H1 (cell line): ENCODE measurements around the gene PJVK. TPM values are rescaled to one million over a fixed set of nuclear protein-coding genes. Genes with fewer than 3 reads are reported as not detected.

Experiments used
- CTCF ChIA-PET: fragments of 300-600 bp; sonication (Branson Sonifier 250); formaldehyde crosslinking; loops from one replicate; lab custom pipeline; 2021; ENCODE audit not compliant: partially characterized antibody; lab: Charles Lee
- POLR2A ChIA-PET: fragments of 300-600 bp; sonication (Branson Sonifier 250); formaldehyde crosslinking; loops from one replicate; lab custom pipeline; 2021; ENCODE audit warnings: inconsistent platforms; ENCODE audit not compliant: partially characterized antibody; lab: Charles Lee
- DNase-seq, 2 experiments: peaks; one replicate each; pipeline versions ENCODE4 v3.0.0 to v3.0.0-alpha.2; 2010 to 2022; ENCODE audit warnings: low spot score in 2 of 2, low read depth in 1 of 2, mixed read lengths in 1 of 2
- FAIRE-seq: peaks from 2 replicates; lab custom pipeline; 2011; peaks lifted over from hg19 to GRCh38; lab: Jason Lieb, UNC
- H2AFZ ChIP-seq: 2 replicates; pipeline ENCODE4 v1.8.1; 2012; ENCODE audit warnings: low read length, inconsistent platforms
- H2AK5ac ChIP-seq: 2 replicates; pipeline ENCODE4 v1.6.1; 2013; ENCODE audit warnings: low read depth, low read length
- H2BK120ac ChIP-seq: replicated peaks from 2 replicates; pipeline ENCODE3; 2013; ENCODE audit warnings: low read depth, low read length, inconsistent platforms
- H2BK12ac ChIP-seq: 2 replicates; pipeline ENCODE4 v1.6.1; 2013; ENCODE audit warnings: low read depth, low read length
- H2BK15ac ChIP-seq: 2 replicates; pipeline ENCODE4 v1.6.1; 2013; ENCODE audit warnings: low read length
- H2BK20ac ChIP-seq: 2 replicates; pipeline ENCODE4 v1.6.1; 2013; ENCODE audit warnings: low read length
- H2BK5ac ChIP-seq: 2 replicates; pipeline ENCODE4 v1.6.1; 2013; ENCODE audit warnings: low read depth, low read length
- H3K14ac ChIP-seq: 2 replicates; pipeline ENCODE4 v1.6.1; 2013; ENCODE audit warnings: inconsistent platforms; ENCODE audit not compliant: insufficient read length
- H3K18ac ChIP-seq: 2 replicates; pipeline ENCODE4 v1.6.1; 2013; ENCODE audit warnings: low read length; ENCODE audit errors: extremely low read depth
- H3K23ac ChIP-seq: 2 replicates; pipeline ENCODE4 v1.6.1; 2013; ENCODE audit warnings: inconsistent platforms; ENCODE audit not compliant: insufficient read length
- H3K23me2 ChIP-seq: 2 replicates; pipeline ENCODE4 v1.6.1; 2013; ENCODE audit warnings: low read depth, low read length
- H3K27ac ChIP-seq: 2 replicates; pipeline ENCODE4 v1.6.1; 2011; ENCODE audit warnings: low read depth, low read length, inconsistent platforms
- H3K27me3 ChIP-seq, 4 experiments: replicated peaks in 1 of 4; 1 replicate in 1 of 4; 2 replicates in 3 of 4; pipeline versions ENCODE4 v1.6.1 to v1.8.1; 2011 to 2013; ENCODE audit warnings: low read length in 3 of 4, mild to moderate bottlenecking in 3 of 4, inconsistent platforms in 2 of 4, mixed read lengths in 2 of 4, moderate library complexity in 1 of 4; ENCODE audit not compliant: control insufficient read depth in 3 of 4, insufficient read depth in 3 of 4; ENCODE audit errors: extremely low read depth in 1 of 4
- H3K36me3 ChIP-seq, 4 experiments: 2 replicates each; pipeline versions ENCODE4 v1.6.1 to v1.8.1; 2011 to 2013; ENCODE audit warnings: mild to moderate bottlenecking in 4 of 4, low read length in 3 of 4, moderate library complexity in 2 of 4, control low read depth in 1 of 4, inconsistent platforms in 1 of 4; ENCODE audit not compliant: insufficient read depth in 4 of 4, control insufficient read depth in 2 of 4
- H3K4ac ChIP-seq: replicated peaks from 2 replicates; pipeline ENCODE3; 2013; ENCODE audit warnings: low read length, low read depth, mixed read lengths, inconsistent platforms; ENCODE audit not compliant: insufficient read length
- H3K4me1 ChIP-seq, 4 experiments: replicated peaks in 1 of 4; 1 replicate in 1 of 4; 2 replicates in 3 of 4; pipeline versions ENCODE4 v1.6.1 to v1.8.1; 2011 to 2013; ENCODE audit warnings: low read length in 3 of 4, inconsistent platforms in 2 of 4, mixed read lengths in 1 of 4; ENCODE audit not compliant: insufficient read depth in 4 of 4, control insufficient read depth in 3 of 4
- H3K4me2 ChIP-seq, 2 experiments: 2 replicates each; pipeline versions ENCODE4 v1.6.1 to v1.8.1; 2011 to 2013; ENCODE audit warnings: low read depth in 2 of 2, low read length in 2 of 2, control low read depth in 1 of 2, inconsistent platforms in 1 of 2, mild to moderate bottlenecking in 1 of 2; ENCODE audit not compliant: insufficient read depth in 1 of 2
- H3K4me3 ChIP-seq, 4 experiments: fragments of 200-600, 300-600 bp in 1 of 4; sonication (generic), shearing (Covaris generic), sonication (Bioruptor Twin) in 1 of 4; 2 replicates each; pipeline versions ENCODE4 v1.5.1 to v1.8.1; 2011 to 2016; ENCODE audit warnings: low read length in 4 of 4, low read depth in 3 of 4, control low read depth in 2 of 4, inconsistent platforms in 2 of 4, mild to moderate bottlenecking in 2 of 4, mixed read lengths in 1 of 4, moderate library complexity in 1 of 4; ENCODE audit not compliant: insufficient read depth in 2 of 4; ENCODE audit errors: extremely low read depth in 1 of 4
- H3K56ac ChIP-seq: replicated peaks from 2 replicates; pipeline ENCODE3; 2013; ENCODE audit warnings: low read depth, mild to moderate bottlenecking, mixed read lengths, low read length, inconsistent platforms; ENCODE audit not compliant: insufficient read length
- H3K79me1 ChIP-seq: 2 replicates; pipeline ENCODE4 v1.6.1; 2013; ENCODE audit warnings: low read depth, low read length, control low read depth
- H3K79me2 ChIP-seq, 2 experiments: 2 replicates each; pipeline versions ENCODE4 v1.6.1 to v1.8.1; 2012 to 2013; ENCODE audit warnings: low read length in 2 of 2, mild to moderate bottlenecking in 2 of 2, inconsistent platforms in 1 of 2; ENCODE audit not compliant: insufficient read depth in 2 of 2, control insufficient read depth in 1 of 2
- H3K9ac ChIP-seq, 4 experiments: replicated peaks in 1 of 4; 1 replicate in 1 of 4; 2 replicates in 3 of 4; pipeline versions ENCODE4 v1.6.1 to v1.8.1; 2011 to 2013; ENCODE audit warnings: low read depth in 3 of 4, low read length in 3 of 4, control low read depth in 2 of 4, mild to moderate bottlenecking in 2 of 4, moderate library complexity in 2 of 4, inconsistent platforms in 1 of 4; ENCODE audit errors: extremely low read depth in 1 of 4
- H3K9me3 ChIP-seq, 2 experiments: 2 replicates each; pipeline versions ENCODE4 v1.6.1 to v1.8.1; 2012 to 2013; ENCODE audit warnings: mild to moderate bottlenecking in 2 of 2, moderate library complexity in 2 of 2, control low read depth in 1 of 2, inconsistent platforms in 1 of 2, low read depth in 1 of 2, low read length in 1 of 2, mixed read lengths in 1 of 2; ENCODE audit not compliant: insufficient read depth in 2 of 2
- H4K20me1 ChIP-seq, 2 experiments: replicated peaks in 1 of 2; 2 replicates each; pipeline versions ENCODE3 to v1.8.1; 2011 to 2013; ENCODE audit warnings: inconsistent platforms in 2 of 2, low read length in 2 of 2, mild to moderate bottlenecking in 1 of 2; ENCODE audit not compliant: insufficient read depth in 2 of 2, control insufficient read depth in 1 of 2
- H4K5ac ChIP-seq: 2 replicates; pipeline ENCODE4 v1.6.1; 2013; ENCODE audit warnings: low read length, low read depth, mixed read lengths, inconsistent platforms; ENCODE audit not compliant: insufficient read length
- H4K8ac ChIP-seq: 2 replicates; pipeline ENCODE4 v1.8.0; 2013; ENCODE audit warnings: mild to moderate bottlenecking, moderate library complexity, low read length, inconsistent platforms; ENCODE audit not compliant: insufficient read depth; ENCODE audit errors: extremely low read depth
- H4K91ac ChIP-seq: replicated peaks from 2 replicates; pipeline ENCODE3; 2013; ENCODE audit warnings: low read length, mixed read lengths, inconsistent platforms; ENCODE audit not compliant: insufficient read length
- BCL11A ChIP-seq, 2 experiments: IDR thresholded peaks; one replicate each; pipeline ENCODE4 v1.6.1; 2011; ENCODE audit warnings: low read depth in 2 of 2, low read length in 2 of 2, mild to moderate bottlenecking in 2 of 2
- CHD2 ChIP-seq: IDR thresholded peaks from 2 replicates; pipeline ENCODE4 v1.6.1; 2012; ENCODE audit warnings: low read length, improper control_type of control experiment
- NANOG ChIP-seq: IDR thresholded peaks from 2 replicates; pipeline ENCODE4 v1.6.1; 2011; ENCODE audit warnings: low read length, low read depth, mild to moderate bottlenecking, inconsistent platforms; ENCODE audit not compliant: insufficient read depth, poor library complexity, severe bottlenecking
- RNF2 ChIP-seq: fragments of 200-900, 300-1000 bp; sonication (generic); IDR thresholded peaks from 2 replicates; pipeline ENCODE4 v1.7.1; 2016; ENCODE audit warnings: borderline replicate concordance, low read depth, mild to moderate bottlenecking, antibody characterized with exemption, low read length; ENCODE audit not compliant: poor library complexity, severe bottlenecking; ENCODE audit errors: missing control alignments
- RXRA ChIP-seq: IDR thresholded peaks from 2 replicates; pipeline ENCODE4 v1.6.1; 2011; ENCODE audit warnings: low read depth, mild to moderate bottlenecking, low read length, moderate library complexity; ENCODE audit not compliant: insufficient read depth
- SAP30 ChIP-seq: fragments of 300-600 bp; sonication (generic); IDR thresholded peaks from 2 replicates; pipeline ENCODE4 v1.7.1; 2012; ENCODE audit warnings: low read length, moderate library complexity, mild to moderate bottlenecking, inconsistent platforms; ENCODE audit not compliant: insufficient read depth, insufficient replicate concordance
- SIRT6 ChIP-seq: IDR thresholded peaks from one replicate; pipeline ENCODE4 v1.7.1; 2012; ENCODE audit warnings: low read length, inconsistent platforms
- TAF1 ChIP-seq: IDR thresholded peaks from 2 replicates; pipeline ENCODE4 v1.6.1; 2011; ENCODE audit warnings: mild to moderate bottlenecking, low read depth, low read length
- TAF7 ChIP-seq: optimal IDR thresholded peaks from 2 replicates; pipeline ENCODE3; 2011; ENCODE audit warnings: low read depth, mild to moderate bottlenecking, inconsistent platforms, low read length, moderate library complexity, borderline replicate concordance
- WGBS, 2 experiments: shearing (Covaris generic) in 1 of 2; methylation state at CpG; one replicate each; pipeline versions ENCODE4 v1.1.6 to v1.1.7; 2013 to 2015; ENCODE audit warnings: low lambda C conversion rate in 2 of 2, mixed read lengths in 2 of 2, inconsistent platforms in 1 of 2, low coverage in 1 of 2, missing lambda C conversion rate in 1 of 2; ENCODE audit not compliant: insufficient replicate concordance in 2 of 2, insufficient coverage in 1 of 2, insufficient read length in 1 of 2; ENCODE audit errors: extremely low coverage in 1 of 2, missing lambda C conversion rate in 1 of 2; 5-methylcytosine and 5-hydroxymethylcytosine counted together
- polyA plus RNA-seq, 7 experiments: library from polyadenylated mRNA; depleted of rRNA in 3 of 7; stranded (reverse) in 5 of 7; unstranded in 2 of 7; fragments of >200 nt in 5 of 7; fragments of 200-250 nt in 2 of 7; gene quantifications; 1 replicate in 5 of 7; 2 replicates in 1 of 7; 4 replicates in 1 of 7; pipeline versions ENCODE4 v1.2.1 to v1.2.3, GENCODE V29; 2011 to 2013; ENCODE audit warnings: missing spikeins in 2 of 7, mixed read lengths in 2 of 7
- total RNA-seq: library from RNA; stranded (reverse); fragmentation: NEBNext Ultra II Directional; extraction: Animal tissue kit (Norgen Biotek cat#: 25700); gene quantifications from 2 replicates; pipeline ENCODE4 v1.2.1, GENCODE V29; 2021

Gene PJVK
- total and polyA plus RNA-seq, 2 of the 8 experiments (the other 6 are each of a cell fraction or from before 2014, with no cell fraction given) = 2.4 to 2.8 TPM

- DNase-seq = no peak
- 97% methylated on average over 2 of the region's 2 CpGs; no CpG with 5 or more reads in 1 of the 2 experiments for WGBS, 2 experiments
- Histone ChIP-seq H3K4me3 (no peak overlapping the region), H2BK120ac (no peak overlapping the region), H4K8ac (no peak overlapping the region), H3K9ac (no peak overlapping the region), H3K27me3 (no peaks in the 10 kb centered on the region), H2AK5ac (no peak overlapping the region), H3K23ac (no peak overlapping the region), H3K27ac (no peak overlapping the region), H4K91ac (no peak overlapping the region), H3K4ac (no peak overlapping the region), H2BK15ac (no peak overlapping the region), H3K79me2 (peaks cover 8 to 26% of the 10 kb centered on the region in 2 experiments), H3K18ac (no peak overlapping the region), H3K36me3 (peaks cover 0 to 18% (median 11%) of the 10 kb centered on the region in 4 experiments; a peak in 6 of 8 replicates), H3K4me2 (no peak overlapping the region; a peak in 1 of 4 replicates), H4K5ac (no peak overlapping the region), H3K14ac (no peak overlapping the region), H2BK5ac (no peak overlapping the region), H3K9me3 (no peaks in the 10 kb centered on the region), H2BK12ac (no peak overlapping the region), H2BK20ac (no peak overlapping the region), H4K20me1 (peaks cover 4% of the 10 kb centered on the region in 2 experiments), H3K4me1 (peaks cover 0 to 2% (median 0%) of the 10 kb centered on the region in 4 experiments; a peak in 2 of 7 replicates), H3K56ac (no peak overlapping the region), H3K79me1 (peaks cover 6% of the 10 kb centered on the region; the same call in 1 of the 2 replicates), H2AFZ (no peak overlapping the region), H3K23me2 (peaks cover 5% of the 10 kb centered on the region)
- ChIA-PET POLR2A (interaction anchor here (0.9 to 3.1 kb wide), 7 partner anchors 9 to 48 kb away, joined by 3 to 30 read pairs (median 8); partner anchors contain the start of gene PLEKHA3), CTCF (interaction anchor here (0.7 kb wide), 1 partner anchor 471 kb away, joined by 4 read pairs; no protein-coding TSS in a partner anchor)
- FAIRE-seq = no peak
- TF ChIP-seq TAF7 (no peak), RNF2 (no peak), RXRA (no peak), CHD2 (no peak), SIRT6 (no peak), TAF1 (no peak), NANOG (no peak), SAP30 (no peak), BCL11A (IDR thresholded peaks at IDR 0.05; ENCODE audit: low read depth in 2 of 2, low read length in 2 of 2) (no peak)
Observed at GRCh38 chr2:178452334-178452733, 1.2 kb downstream of the PJVK start.
